Endothelial cell of umbilical vein (primary cell): Measurements from ENCODE around the gene VAV2. TPM values are rescaled to one million over a fixed set of nuclear protein-coding genes. Genes with fewer than 3 reads are reported as not detected.

Source experiments
- BruUV-seq: library from RNA; stranded (reverse); fragments of 400-500 nt; replicated peaks from 2 replicates; lab custom pipeline; 2021; lab: Mats Ljungman, UMichigan
- CTCF ChIA-PET: fragments of 300-600, 350-600 bp; sonication (Branson Sonifier 250); formaldehyde crosslinking; loops from one replicate; lab custom pipeline; 2021; ENCODE audit warnings: antibody characterized with exemption, inconsistent platforms; lab: Charles Lee
- POLR2A ChIA-PET: fragments of 300-600, 350-600 bp; sonication (Branson Sonifier 250); formaldehyde crosslinking; loops from one replicate; lab custom pipeline; 2021; ENCODE audit warnings: antibody characterized with exemption, inconsistent platforms; lab: Charles Lee
- DNase-seq: peaks from one replicate; pipeline ENCODE4 v3.0.0-alpha.2; 2011; ENCODE audit warnings: low read depth, low spot score
- FAIRE-seq: peaks from 2 replicates; lab custom pipeline; 2011; peaks lifted over from hg19 to GRCh38; lab: Jason Lieb, UNC
- H2AFZ ChIP-seq: 2 replicates; pipeline ENCODE4 v1.6.0; 2012; ENCODE audit warnings: low read depth, low read length, control low read depth, inconsistent platforms
- H3K27ac ChIP-seq: 2 replicates; pipeline ENCODE4 v1.5.1; 2011; ENCODE audit warnings: low read depth, mild to moderate bottlenecking, control low read depth, low read length, moderate library complexity; ENCODE audit not compliant: insufficient read depth
- H3K27me3 ChIP-seq, 2 experiments: 2 replicates each; pipeline versions ENCODE4 v1.6.0 to v1.6.1; 2011; ENCODE audit warnings: low read length in 2 of 2, mixed read lengths in 1 of 2; ENCODE audit not compliant: control insufficient read depth in 2 of 2, insufficient read depth in 2 of 2
- H3K36me3 ChIP-seq, 2 experiments: 2 replicates in 1 of 2; 3 replicates in 1 of 2; pipeline ENCODE4 v1.5.1; 2011; ENCODE audit warnings: low read length in 2 of 2, mild to moderate bottlenecking in 1 of 2, moderate library complexity in 1 of 2; ENCODE audit not compliant: control insufficient read depth in 2 of 2, insufficient read depth in 2 of 2; ENCODE audit errors: extremely low read depth in 1 of 2
- H3K4me1 ChIP-seq: 3 replicates; pipeline ENCODE4 v1.5.1; 2011; ENCODE audit warnings: mild to moderate bottlenecking, low read length; ENCODE audit not compliant: control insufficient read depth, insufficient read depth; ENCODE audit errors: extremely low read depth
- H3K4me2 ChIP-seq: 2 replicates; pipeline ENCODE4 v1.6.1; 2011; ENCODE audit warnings: low read length, control low read depth, mixed read lengths; ENCODE audit not compliant: insufficient read depth
- H3K4me3 ChIP-seq, 3 experiments: fragments of 200-600 bp in 1 of 3; sonication (generic), shearing (Covaris generic) in 1 of 3; replicated peaks in 1 of 3; 2 replicates each; pipeline ENCODE4 v1.5.1; 2011 to 2016; ENCODE audit warnings: control low read depth in 3 of 3, low read length in 3 of 3, mild to moderate bottlenecking in 2 of 3, inconsistent platforms in 1 of 3, low read depth in 1 of 3, moderate library complexity in 1 of 3; ENCODE audit not compliant: insufficient read depth in 1 of 3
- H3K79me2 ChIP-seq: 2 replicates; pipeline ENCODE4 v1.6.0; 2012; ENCODE audit warnings: low read length, inconsistent platforms; ENCODE audit not compliant: control insufficient read depth, insufficient read depth
- H3K9ac ChIP-seq: replicated peaks from 2 replicates; pipeline ENCODE3; 2011; ENCODE audit warnings: low read length, control low read depth; ENCODE audit not compliant: insufficient read depth; ENCODE audit errors: extremely low read depth
- H3K9me1 ChIP-seq: replicated peaks from 3 replicates; pipeline ENCODE4 v1.6.0; 2011; ENCODE audit warnings: mild to moderate bottlenecking, low read length; ENCODE audit not compliant: control insufficient read depth, insufficient read depth; ENCODE audit errors: extremely low read depth
- H3K9me3 ChIP-seq: replicated peaks from 2 replicates; pipeline ENCODE4 v1.5.1; 2012; ENCODE audit warnings: low read length, inconsistent platforms; ENCODE audit not compliant: control insufficient read depth, insufficient read depth
- H4K20me1 ChIP-seq: replicated peaks from 2 replicates; pipeline ENCODE3; 2011; ENCODE audit warnings: mild to moderate bottlenecking, low read length; ENCODE audit not compliant: control insufficient read depth, insufficient read depth; ENCODE audit errors: extremely low read depth
- EZH2 ChIP-seq: IDR thresholded peaks from 2 replicates; pipeline ENCODE4 v1.6.1; 2012; ENCODE audit warnings: borderline replicate concordance, low read depth, mild to moderate bottlenecking, moderate library complexity, low read length, inconsistent platforms; ENCODE audit not compliant: severe bottlenecking
- FOS ChIP-seq: IDR thresholded peaks from 2 replicates; pipeline ENCODE4 v1.6.1; 2011; ENCODE audit warnings: mild to moderate bottlenecking, low read length, moderate library complexity, borderline replicate concordance; ENCODE audit not compliant: insufficient read depth
- GATA2 ChIP-seq: IDR thresholded peaks from 2 replicates; pipeline ENCODE4 v1.7.0; 2011; ENCODE audit warnings: low read depth, mild to moderate bottlenecking, moderate library complexity, mixed read lengths, low read length; ENCODE audit not compliant: insufficient read length, insufficient read depth
- JUN ChIP-seq: IDR thresholded peaks from 2 replicates; pipeline ENCODE4 v1.6.1; 2011; ENCODE audit warnings: borderline replicate concordance, low read depth; ENCODE audit not compliant: insufficient read length, insufficient read depth
- MYC ChIP-seq: IDR thresholded peaks from one replicate; pipeline ENCODE4 v1.6.1; 2011; ENCODE audit warnings: mild to moderate bottlenecking, low read depth, low read length
- POLR2A ChIP-seq: IDR thresholded peaks from 2 replicates; pipeline ENCODE4 v1.6.1; 2012; ENCODE audit warnings: low read depth, mild to moderate bottlenecking, control low read depth, low read length
- POLR2AphosphoS5 ChIP-seq: IDR thresholded peaks from 2 replicates; pipeline ENCODE4 v1.6.1; 2012; ENCODE audit warnings: low read depth, mild to moderate bottlenecking, control low read depth, low read length, moderate library complexity; ENCODE audit not compliant: insufficient read depth
- dilution Hi-C: fragments of 300-500 bp; cut with MboI; formaldehyde crosslinking; loops from one replicate; pipeline ENCODE4 v1.15.0; 2019; ENCODE audit warnings: low sequenced_read_pairs; ENCODE audit not compliant: extremely low pct_ligation_motif_present
- intact Hi-C: fragments of 100-400 bp; cut with micrococcal nuclease; formaldehyde crosslinking; loops from one replicate; pipeline ENCODE4 v1.10.0; 2022
- polyA plus RNA-seq, 4 experiments: library from polyadenylated mRNA; depleted of rRNA in 3 of 4; stranded (reverse) in 3 of 4; unstranded in 1 of 4; fragments of >200 nt; gene quantifications; 2 replicates each; pipeline versions ENCODE4 v1.2.1 to v1.2.3, GENCODE V29; 2011 to 2012; ENCODE audit warnings: missing spikeins in 1 of 4
- total RNA-seq: library from RNA; stranded (reverse); gene quantifications from 2 replicates; pipeline ENCODE4 v1.2.3, GENCODE V29; 2021
- TF ChIP-seq, protein P1 (sequence below), 2 donors: IDR thresholded peaks; 1 replicate in 1 of 2; 2 replicates in 1 of 2; pipeline ENCODE4 v1.5.1; 2011; ENCODE audit warnings: low read length in 2 of 2, mild to moderate bottlenecking in 2 of 2, moderate library complexity in 2 of 2, control low read depth in 1 of 2, inconsistent platforms in 1 of 2, low read depth in 1 of 2; ENCODE audit not compliant: insufficient read depth in 1 of 2; ENCODE audit errors: extremely low read depth in 1 of 2
- TF ChIP-seq, protein P2 (sequence below): IDR thresholded peaks from 2 replicates; pipeline ENCODE4 v1.6.1; 2011; ENCODE audit not compliant: insufficient read depth, insufficient read length

The VAV2 gene
- total and polyA plus RNA-seq, 2 donors (not counting 3 experiments of a cell fraction or from before 2014, with no cell fraction given): 10.6 to 30.6 TPM

DNA sequence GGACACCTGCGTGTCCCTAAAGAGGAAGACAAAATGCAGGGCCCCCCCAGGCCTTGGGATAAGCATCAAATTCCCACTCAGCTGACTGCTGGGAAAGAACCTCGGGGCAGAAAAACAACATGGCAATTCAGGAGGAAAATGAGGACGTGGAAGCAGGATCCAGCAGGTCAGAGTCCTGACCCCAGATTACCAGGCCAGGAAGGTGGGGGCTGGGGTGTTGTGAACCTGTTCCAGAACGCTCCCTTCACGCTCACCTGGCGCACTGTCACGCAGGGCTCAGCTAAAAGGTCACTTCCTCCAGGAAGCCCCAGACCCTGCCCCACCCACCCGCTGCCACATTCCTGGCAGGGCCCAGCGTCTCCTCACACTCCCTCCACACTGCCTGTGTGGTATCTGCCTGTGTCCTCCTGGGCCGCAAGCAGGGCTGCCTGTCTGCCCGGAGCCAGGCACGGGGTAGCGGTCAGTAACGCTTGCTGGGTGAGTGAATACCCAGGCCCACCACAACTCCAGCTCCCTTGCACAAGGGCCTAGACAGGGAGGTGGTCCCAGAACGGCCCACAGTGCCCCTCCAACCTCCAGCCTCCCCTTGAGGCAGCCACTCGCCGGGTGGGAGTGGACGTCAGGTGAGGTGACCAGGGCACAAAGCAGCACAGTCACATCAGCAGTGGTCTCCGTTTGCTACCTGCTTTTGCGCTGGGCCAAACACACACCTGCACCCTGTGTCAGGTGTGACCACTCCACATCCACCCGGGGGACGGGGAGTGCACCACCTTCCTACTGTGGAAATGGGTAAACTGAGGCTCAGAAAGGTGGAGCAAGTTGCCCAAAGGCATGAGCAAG is 18.1 kb downstream of the VAV2 start:
- H4K20me1 ChIP-seq: no peaks in the 10 kb centered on the region
- H3K36me3 ChIP-seq: no peaks in the 10 kb centered on the region
- TF ChIP-seq GATA2 (no peak), MYC (no peak)
- H3K4me2 ChIP-seq: no peak overlapping the region
- no peak overlapping the region for H2AFZ ChIP-seq
- ChIA-PET POLR2A (no interaction called here), CTCF (no interaction called here)
- peak; percentile 35 for FAIRE-seq
- no peaks in the 10 kb centered on the region for H3K9me3 ChIP-seq
- DNase-seq: no peak
- H3K27me3 ChIP-seq: no peaks in the 10 kb centered on the region
- no peaks in the 10 kb centered on the region for H3K9me1 ChIP-seq
- dilution Hi-C loops (no loop called here), intact Hi-C loops (no loop called here)
- peaks cover 9% of the 10 kb centered on the region for H3K4me1 ChIP-seq
- BruUV-seq: no TSS peak
- no peak overlapping the region for H3K27ac ChIP-seq
- H3K4me3 ChIP-seq: no peak overlapping the region
- no peak overlapping the region for H3K9ac ChIP-seq
- peaks cover 94% of the 10 kb centered on the region for H3K79me2 ChIP-seq

DNA sequence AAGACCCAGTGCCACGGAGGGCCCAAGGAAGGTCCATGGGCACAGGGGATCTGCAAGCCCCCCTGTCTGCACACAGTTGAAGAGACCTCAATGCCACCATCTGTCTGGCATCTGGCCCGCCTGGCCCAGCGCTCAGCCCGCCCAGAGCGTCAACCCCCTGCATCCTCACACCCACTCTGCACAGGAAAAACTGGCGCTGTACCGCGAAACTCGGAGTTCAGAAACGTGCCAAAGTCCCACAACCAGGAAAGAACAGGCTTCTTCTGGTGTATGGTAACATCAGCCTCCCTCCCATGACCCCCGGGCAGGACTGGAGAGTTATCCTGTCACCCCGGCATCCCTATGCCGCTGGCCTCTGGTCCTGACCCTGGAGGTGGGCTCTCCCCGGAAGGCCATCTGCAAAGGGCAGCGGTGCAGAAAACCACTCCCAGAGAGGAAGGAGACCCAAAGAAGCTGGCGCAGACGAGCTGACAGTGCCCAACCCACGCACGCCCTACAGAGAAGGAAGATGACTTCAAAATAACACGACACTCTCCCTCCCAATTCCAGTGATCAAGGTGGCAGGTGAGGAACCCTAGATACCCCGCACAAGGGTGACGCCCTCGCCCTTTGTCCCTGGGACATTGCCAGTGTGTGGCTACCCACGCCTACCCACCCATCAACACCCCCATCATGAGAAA is 18.9 kb downstream of the VAV2 start:
- Histone ChIP-seq H3K9ac (no peak overlapping the region), H3K79me2 (peaks cover 94% of the 10 kb centered on the region), H3K4me2 (no peak overlapping the region), H3K4me1 (peaks cover 7% of the 10 kb centered on the region), H3K36me3 (no peaks in the 10 kb centered on the region), H3K27me3 (no peaks in the 10 kb centered on the region), H4K20me1 (no peaks in the 10 kb centered on the region), H2AFZ (no peak overlapping the region), H3K4me3 (no peak overlapping the region), H3K27ac (no peak overlapping the region), H3K9me1 (no peaks in the 10 kb centered on the region), H3K9me3 (no peaks in the 10 kb centered on the region)
- no peak for FAIRE-seq
- ChIA-PET CTCF (no interaction called here), POLR2A (no interaction called here)
- TF ChIP-seq FOS (no peak), GATA2 (no peak), MYC (no peak), JUN (no peak), POLR2A (no peak), EZH2 (no peak), POLR2AphosphoS5 (no peak)
- TF ChIP-seq, protein P1, sequence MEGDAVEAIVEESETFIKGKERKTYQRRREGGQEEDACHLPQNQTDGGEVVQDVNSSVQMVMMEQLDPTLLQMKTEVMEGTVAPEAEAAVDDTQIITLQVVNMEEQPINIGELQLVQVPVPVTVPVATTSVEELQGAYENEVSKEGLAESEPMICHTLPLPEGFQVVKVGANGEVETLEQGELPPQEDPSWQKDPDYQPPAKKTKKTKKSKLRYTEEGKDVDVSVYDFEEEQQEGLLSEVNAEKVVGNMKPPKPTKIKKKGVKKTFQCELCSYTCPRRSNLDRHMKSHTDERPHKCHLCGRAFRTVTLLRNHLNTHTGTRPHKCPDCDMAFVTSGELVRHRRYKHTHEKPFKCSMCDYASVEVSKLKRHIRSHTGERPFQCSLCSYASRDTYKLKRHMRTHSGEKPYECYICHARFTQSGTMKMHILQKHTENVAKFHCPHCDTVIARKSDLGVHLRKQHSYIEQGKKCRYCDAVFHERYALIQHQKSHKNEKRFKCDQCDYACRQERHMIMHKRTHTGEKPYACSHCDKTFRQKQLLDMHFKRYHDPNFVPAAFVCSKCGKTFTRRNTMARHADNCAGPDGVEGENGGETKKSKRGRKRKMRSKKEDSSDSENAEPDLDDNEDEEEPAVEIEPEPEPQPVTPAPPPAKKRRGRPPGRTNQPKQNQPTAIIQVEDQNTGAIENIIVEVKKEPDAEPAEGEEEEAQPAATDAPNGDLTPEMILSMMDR (IDR thresholded peaks at IDR 0.05; ENCODE audit: extremely low read depth in 1 of 2, insufficient read depth in 1 of 2, low read depth in 1 of 2, low read length in 2 of 2): no peak
- TF ChIP-seq, protein P2, sequence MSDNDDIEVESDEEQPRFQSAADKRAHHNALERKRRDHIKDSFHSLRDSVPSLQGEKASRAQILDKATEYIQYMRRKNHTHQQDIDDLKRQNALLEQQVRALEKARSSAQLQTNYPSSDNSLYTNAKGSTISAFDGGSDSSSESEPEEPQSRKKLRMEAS: no peak
- dilution Hi-C loops (no loop called here), intact Hi-C loops (no loop called here)
- no peak for DNase-seq
- no TSS peak for BruUV-seq
